Peyer's patch (tissue), 4 donors: ENCODE measurements around the gene PACRG. TPM values are rescaled to one million over a fixed set of nuclear protein-coding genes. Genes with fewer than 3 reads are reported as not detected.
"Not testable (repeated sequence)": the region's sequence is repeated elsewhere in the genome, so short reads cannot be mapped to it uniquely, and the experiment has no call there.

Experiments used
- DNase-seq, 3 donors: peaks; one replicate each; pipeline ENCODE4 v3.0.0-alpha.2; 2017 to 2019
- H3K27ac ChIP-seq, 4 donors: fragments of 200-600 bp; sonication (generic); one replicate each; pipeline ENCODE4 v1.5.1; 2016 to 2019
- H3K27me3 ChIP-seq, 2 donors: fragments of 200-600 bp; sonication (generic); one replicate each; pipeline ENCODE4 v1.5.1; 2019
- H3K36me3 ChIP-seq, 3 donors: fragments of 200-600 bp; sonication (generic); one replicate each; pipeline ENCODE4 v1.5.1; 2016 to 2019
- H3K4me1 ChIP-seq, 4 donors: fragments of 200-600 bp; sonication (generic); one replicate each; pipeline ENCODE4 v1.5.1; 2016 to 2019
- H3K4me3 ChIP-seq, 4 donors: fragments of 200-600 bp; sonication (generic); 1 replicate in 3 of 4; 2 replicates in 1 of 4; pipeline ENCODE4 v1.5.1; 2016 to 2019; ENCODE audit warnings: mild to moderate bottlenecking in 1 of 4
- H3K9me3 ChIP-seq, 4 donors: fragments of 200-600 bp; sonication (generic); one replicate each; pipeline ENCODE4 v1.5.1; 2016 to 2019; ENCODE audit warnings: mild to moderate bottlenecking in 1 of 4
- POLR2A ChIP-seq, 2 donors: fragments of 450-650 bp; IDR thresholded peaks; one replicate each; pipeline ENCODE4 v1.5.1; 2017; ENCODE audit warnings: antibody characterized with exemption in 2 of 2, mild to moderate bottlenecking in 2 of 2, moderate library complexity in 2 of 2
- total RNA-seq, 4 donors: library from RNA; depleted of rRNA; stranded (reverse); fragments of >200 nt; gene quantifications; one replicate each; pipeline ENCODE4 v1.1.0, GENCODE V29; 2016
- TF ChIP-seq, protein P1 (sequence below), 6 experiments: fragments of 450-650 bp in 4 of 6; fragments of 200-600 bp in 2 of 6; sonication (generic) in 1 of 6; IDR thresholded peaks; one replicate each; pipeline ENCODE4 v1.5.1; 2017 to 2019; ENCODE audit warnings: antibody characterized with exemption in 6 of 6, mild to moderate bottlenecking in 3 of 6, moderate library complexity in 1 of 6

Gene PACRG
- total RNA-seq, result 1 to 10 TPM in 1 of 4 donors, under 1 TPM in 1, not detected in 2; 0.76 to 2.5 TPM

DNA sequence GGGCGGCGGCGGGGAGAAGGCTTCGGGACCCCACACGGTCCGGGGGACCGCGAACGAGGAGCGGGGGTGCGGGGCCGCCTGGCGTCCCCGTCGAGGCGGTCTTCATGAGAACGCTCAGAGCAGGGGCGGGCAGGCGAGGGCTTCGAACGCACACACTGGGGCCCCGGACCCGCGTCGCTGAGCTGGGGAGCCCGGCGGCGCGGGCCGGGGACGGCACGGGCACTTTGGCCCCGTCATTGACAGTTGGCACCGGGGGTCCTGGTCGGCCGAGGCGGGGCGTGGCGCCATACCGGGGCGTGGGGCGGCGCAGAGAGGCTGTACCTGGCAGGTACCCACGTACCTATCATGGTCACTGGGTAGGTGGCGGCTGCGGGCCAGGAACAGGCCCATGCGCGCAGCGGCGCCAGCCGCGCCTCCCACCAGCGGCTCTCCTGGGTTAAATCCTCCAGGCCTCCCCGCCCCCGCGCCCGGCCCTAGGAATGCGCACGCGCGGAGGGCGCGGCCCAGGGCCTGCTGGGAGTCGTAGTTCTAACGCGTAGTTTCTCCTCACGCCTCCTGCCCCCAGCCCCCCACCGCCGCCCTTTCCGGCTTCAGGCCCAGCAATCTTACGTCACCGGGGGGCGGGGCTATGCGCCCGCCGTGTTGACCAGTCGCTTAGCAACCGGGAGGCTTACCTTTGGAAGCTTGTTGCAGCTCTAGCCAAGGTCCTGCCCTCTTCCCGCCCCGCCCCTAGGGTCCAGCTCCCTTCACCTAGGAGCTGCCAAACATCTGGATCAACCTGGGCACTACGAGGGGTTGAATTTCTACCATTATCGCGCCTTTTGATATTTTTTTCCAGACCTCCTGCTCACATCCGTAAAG, at the start of gene PACRG, which contains the start of gene PRKN:
Gene PACRG, plus strand, starts transcription at position 653 of the 861 bp plus-strand sequence.
Gene PRKN, minus strand, starts transcription at position 445 of the 861 bp plus-strand sequence.
- TF ChIP-seq, protein P1, sequence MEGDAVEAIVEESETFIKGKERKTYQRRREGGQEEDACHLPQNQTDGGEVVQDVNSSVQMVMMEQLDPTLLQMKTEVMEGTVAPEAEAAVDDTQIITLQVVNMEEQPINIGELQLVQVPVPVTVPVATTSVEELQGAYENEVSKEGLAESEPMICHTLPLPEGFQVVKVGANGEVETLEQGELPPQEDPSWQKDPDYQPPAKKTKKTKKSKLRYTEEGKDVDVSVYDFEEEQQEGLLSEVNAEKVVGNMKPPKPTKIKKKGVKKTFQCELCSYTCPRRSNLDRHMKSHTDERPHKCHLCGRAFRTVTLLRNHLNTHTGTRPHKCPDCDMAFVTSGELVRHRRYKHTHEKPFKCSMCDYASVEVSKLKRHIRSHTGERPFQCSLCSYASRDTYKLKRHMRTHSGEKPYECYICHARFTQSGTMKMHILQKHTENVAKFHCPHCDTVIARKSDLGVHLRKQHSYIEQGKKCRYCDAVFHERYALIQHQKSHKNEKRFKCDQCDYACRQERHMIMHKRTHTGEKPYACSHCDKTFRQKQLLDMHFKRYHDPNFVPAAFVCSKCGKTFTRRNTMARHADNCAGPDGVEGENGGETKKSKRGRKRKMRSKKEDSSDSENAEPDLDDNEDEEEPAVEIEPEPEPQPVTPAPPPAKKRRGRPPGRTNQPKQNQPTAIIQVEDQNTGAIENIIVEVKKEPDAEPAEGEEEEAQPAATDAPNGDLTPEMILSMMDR (IDR thresholded peaks at IDR 0.05), result no peak
- peak; percentile 93 to 94 for TF ChIP-seq POLR2A (IDR thresholded peaks at IDR 0.05)
- Histone ChIP-seq H3K4me3 (peak within 1 kb of the TSS; percentile 64 to 96 (median 78)), H3K4me1 (no peaks in the 10 kb centered on the region), H3K27ac (peak within 1 kb of the TSS; percentile 76 to 89 (median 84)), H3K36me3 (no peaks in the 10 kb centered on the region), H3K27me3 (no peaks in the 10 kb centered on the region), H3K9me3 (no peaks in the 10 kb centered on the region)
- peak; percentile 97 to 100 (median 99) for DNase-seq

DNA sequence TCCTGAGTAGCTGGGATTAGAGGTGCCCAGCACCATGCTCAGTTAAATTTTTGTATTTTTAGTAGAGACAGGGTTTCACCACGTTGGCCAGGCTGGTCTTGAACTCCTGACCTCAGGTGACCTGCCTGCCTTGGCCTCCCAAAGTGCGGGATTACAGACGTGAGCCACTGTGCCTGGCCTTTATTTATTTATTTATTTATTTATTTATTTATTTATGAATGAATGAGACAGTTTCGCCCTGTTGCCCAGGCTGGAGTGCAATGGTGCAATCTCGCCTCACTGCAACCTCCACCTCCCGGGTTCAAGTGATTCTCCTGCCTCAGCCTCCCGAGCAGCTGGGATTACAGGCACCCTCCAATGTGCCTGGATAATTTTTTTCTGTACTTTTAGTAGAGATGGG, 48.9 kb upstream of the PACRG start:
- H3K4me1 ChIP-seq, H3K4me3 ChIP-seq, H3K27me3 ChIP-seq, DNase-seq, H3K36me3 ChIP-seq, H3K27ac ChIP-seq, H3K9me3 ChIP-seq: not testable (repeated sequence)

DNA sequence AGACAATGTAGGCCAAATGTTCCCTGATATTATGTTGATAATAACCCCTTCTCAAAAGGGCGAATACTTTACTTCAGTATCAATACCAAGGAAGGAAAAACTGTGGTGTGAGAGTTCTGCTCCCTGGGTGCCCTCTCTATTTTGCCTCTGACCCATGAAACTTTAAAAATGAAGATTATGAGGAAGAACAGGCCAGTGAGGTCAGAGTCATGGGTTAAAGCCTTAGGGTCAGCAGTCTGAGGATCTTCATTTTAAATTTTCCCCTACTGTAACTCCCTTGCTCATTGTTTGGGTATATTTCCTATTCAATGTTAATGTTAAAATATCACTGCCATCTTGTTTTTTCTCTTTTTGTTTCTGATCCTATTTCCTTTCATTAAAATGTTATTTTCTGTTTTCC, 48.1 kb upstream of the PACRG start:
- no peaks in the 10 kb centered on the region for H3K9me3 ChIP-seq
- H3K27ac ChIP-seq, result no peak overlapping the region
- no peak overlapping the region for H3K4me3 ChIP-seq
- H3K27me3 ChIP-seq, result no peaks in the 10 kb centered on the region
- H3K36me3 ChIP-seq, result no peaks in the 10 kb centered on the region
- DNase-seq, result no peak
- peaks cover 0 to 5% (median 0%) of the 10 kb centered on the region in 4 donors for H3K4me1 ChIP-seq
- TF ChIP-seq POLR2A (IDR thresholded peaks at IDR 0.05), result no peak
- TF ChIP-seq, protein P1 (IDR thresholded peaks at IDR 0.05), result no peak

DNA sequence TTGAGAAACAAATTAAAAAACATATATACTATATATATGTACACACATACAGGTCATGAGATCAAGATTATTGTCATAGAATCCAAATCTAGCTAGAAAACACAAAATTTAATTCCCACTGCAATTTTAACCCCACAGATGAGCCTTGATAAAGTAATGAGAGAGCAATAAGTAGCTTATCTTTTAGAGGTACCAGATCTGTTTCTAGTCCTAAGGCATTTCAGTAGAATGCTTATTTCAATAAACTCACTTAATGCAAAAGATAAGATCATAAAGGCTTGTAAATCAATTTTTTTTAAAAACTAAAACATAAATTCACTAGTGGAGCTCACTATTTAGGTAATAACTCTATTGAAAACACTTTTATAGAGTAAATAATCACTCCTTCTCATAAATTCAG, 47.4 kb upstream of the PACRG start:
- Histone ChIP-seq H3K4me3 (no peak overlapping the region), H3K4me1 (peaks cover 0 to 5% (median 0%) of the 10 kb centered on the region in 4 donors), H3K9me3 (no peaks in the 10 kb centered on the region), H3K27ac (no peak overlapping the region), H3K36me3 (no peaks in the 10 kb centered on the region), H3K27me3 (no peaks in the 10 kb centered on the region)
- TF ChIP-seq, protein P1 (IDR thresholded peaks at IDR 0.05), result no peak
- TF ChIP-seq POLR2A (IDR thresholded peaks at IDR 0.05), result no peak
- DNase-seq, result no peak

DNA sequence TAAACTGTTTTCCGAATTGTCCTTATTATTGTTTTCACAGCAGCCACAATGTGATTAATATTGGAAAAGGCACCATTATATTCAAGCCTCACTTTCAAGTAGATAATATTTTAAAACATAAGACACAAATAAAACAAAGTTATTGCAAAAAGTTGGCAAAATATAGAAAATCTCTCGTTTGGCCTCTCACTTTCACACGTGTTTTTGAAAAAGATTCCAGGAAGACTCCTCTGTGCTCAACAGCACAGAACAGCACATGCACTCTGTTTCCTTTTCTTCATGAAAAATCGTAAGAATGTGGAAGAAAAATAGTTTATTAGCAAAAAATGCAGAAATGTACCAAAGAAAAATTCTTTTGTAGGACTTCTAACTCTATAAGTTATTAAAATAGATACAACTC, 46.9 kb upstream of the PACRG start:
- Histone ChIP-seq H3K4me1 (peaks cover 0 to 5% (median 0%) of the 10 kb centered on the region in 4 donors), H3K9me3 (no peaks in the 10 kb centered on the region), H3K4me3 (no peak overlapping the region), H3K36me3 (no peaks in the 10 kb centered on the region), H3K27me3 (no peaks in the 10 kb centered on the region), H3K27ac (no peak overlapping the region)
- TF ChIP-seq, protein P1 (IDR thresholded peaks at IDR 0.05), result no peak
- no peak for TF ChIP-seq POLR2A (IDR thresholded peaks at IDR 0.05)
- no peak for DNase-seq

DNA sequence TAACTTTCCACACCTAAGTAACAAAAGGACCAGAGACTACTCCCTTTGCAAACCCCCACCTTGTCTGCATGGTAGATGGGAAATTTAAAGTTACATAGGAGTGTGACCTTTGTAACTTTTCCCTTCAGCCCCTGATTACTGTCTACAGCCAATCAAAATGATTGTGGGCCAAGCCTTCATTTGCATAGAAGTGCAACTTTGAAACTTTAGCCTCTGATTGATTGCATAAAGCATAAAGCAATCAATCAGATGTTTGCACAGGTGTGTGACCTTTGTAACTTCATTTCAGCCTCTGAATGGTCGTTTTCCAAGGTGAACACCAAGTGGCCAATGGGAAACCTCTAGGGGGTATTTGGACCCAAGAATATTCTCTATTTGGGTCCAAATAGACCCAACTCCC, 46.3 kb upstream of the PACRG start:
- no peaks in the 10 kb centered on the region for H3K36me3 ChIP-seq
- no peak overlapping the region for H3K27ac ChIP-seq
- TF ChIP-seq, protein P1 (IDR thresholded peaks at IDR 0.05), result no peak
- no peak for TF ChIP-seq POLR2A (IDR thresholded peaks at IDR 0.05)
- H3K27me3 ChIP-seq, result no peaks in the 10 kb centered on the region
- DNase-seq, result no peak
- no peaks in the 10 kb centered on the region for H3K9me3 ChIP-seq
- peaks cover 0 to 5% (median 0%) of the 10 kb centered on the region in 4 donors for H3K4me1 ChIP-seq
- H3K4me3 ChIP-seq, result no peak overlapping the region
